Measurements from ENCODE around the gene ODC1.

ODC1 gene

GRCh38 chr2:10449486-10449831 is 1.3 kb upstream of the ODC1 start:
- no peak overlapping the region for H3K4me3 ChIP-seq (ENCODE audit: low read depth, low read length)
- CTCF ChIA-PET = interaction anchor here (1.5 to 4.7 kb wide), 2 partner anchors 12 to 211 kb away, joined by 4 to 16 read pairs; no protein-coding TSS in a partner anchor
- peaks cover 11% of the 10 kb centered on the region for H3K4me1 ChIP-seq (ENCODE audit: control insufficient read depth, insufficient read depth, low read length)

GRCh38 chr2:10448576-10449485 is 704 bp upstream of the ODC1 start:
- CTCF ChIA-PET = interaction anchor here (1.5 to 6.5 kb wide), 3 partner anchors 13 to 211 kb away, joined by 4 to 57 read pairs (median 16); no protein-coding TSS in a partner anchor
- Histone ChIP-seq H3K36me3 (ENCODE audit: control insufficient read depth in 2 of 2, insufficient read depth in 1 of 2, low read length in 2 of 2) (peaks cover 11 to 16% of the 10 kb centered on the region in 2 experiments), H3K4me1 (ENCODE audit: control insufficient read depth, insufficient read depth, low read length) (peaks cover 11% of the 10 kb centered on the region), H3K4me3 (ENCODE audit: low read depth, low read length) (peak overlapping the region; percentile 44), H3K27ac (ENCODE audit: extremely low read depth, low read depth, low read length) (peak overlapping the region; percentile 67; the same call in 1 of the 2 replicates), H3K9me3 (ENCODE audit: control insufficient read depth, insufficient read depth, low read depth, low read length) (no peaks in the 10 kb centered on the region)
- POLR2A ChIA-PET = interaction anchor here (0.6 to 2.4 kb wide), 20 partner anchors 7 to 773 kb away, joined by 3 to 17 read pairs (median 4); partner anchors contain the start of genes RRM2 and TAF1B
- TF ChIP-seq ZNF571 (tag by site-specific recombination; IDR thresholded peaks at IDR 0.05) (no peak), ZNF214 (tag by site-specific recombination; IDR thresholded peaks at IDR 0.05; ENCODE audit: borderline replicate concordance) (no peak), ZBTB6 (tag by site-specific recombination; IDR thresholded peaks at IDR 0.05) (no peak), SP7 (tag by site-specific recombination; IDR thresholded peaks at IDR 0.05) (0 out of 2 replicates have a peak, but pooled peaks have one; percentile 37), BCL11B (tag by site-specific recombination; IDR thresholded peaks at IDR 0.05; ENCODE audit: low read depth) (no peak), ZNF768 (tag by site-specific recombination; IDR thresholded peaks at IDR 0.05) (no peak), ZNF645 (tag by site-specific recombination; IDR thresholded peaks at IDR 0.05) (no peak)

More at GRCh38 chr2:10449486-10449831, 1.3 kb upstream of the ODC1 start:
- POLR2A ChIA-PET = interaction anchor here (0.6 kb wide), 1 partner anchor 311 kb away, joined by 5 read pairs; no protein-coding TSS in a partner anchor
- TF ChIP-seq ZFP3 (tag by site-specific recombination; IDR thresholded peaks at IDR 0.05; ENCODE audit: low read depth) (no peak), ZNF76 (tag by site-specific recombination; IDR thresholded peaks at IDR 0.05; ENCODE audit: borderline replicate concordance, low read depth) (no peak), ZNF404 (tag by site-specific recombination; IDR thresholded peaks at IDR 0.05) (no peak), SP7 (tag by site-specific recombination; IDR thresholded peaks at IDR 0.05) (no peak), KLF9 (tag by site-specific recombination; IDR thresholded peaks at IDR 0.05; ENCODE audit: low read depth) (no peak), ZNF561 (tag by site-specific recombination; IDR thresholded peaks at IDR 0.05; ENCODE audit: borderline replicate concordance) (no peak), ZNF292 (tag by site-specific recombination; IDR thresholded peaks at IDR 0.05; ENCODE audit: borderline replicate concordance, low read depth) (no peak), ZNF529 (tag by site-specific recombination; IDR thresholded peaks at IDR 0.05; ENCODE audit: insufficient replicate concordance) (no peak), ZNF623 (tag by site-specific recombination; IDR thresholded peaks at IDR 0.05) (no peak), PATZ1 (tag by site-specific recombination; IDR thresholded peaks at IDR 0.05) (no peak), REPIN1 (tag by site-specific recombination; IDR thresholded peaks at IDR 0.05; ENCODE audit: low read depth) (no peak), PRDM10 (tag by site-specific recombination; IDR thresholded peaks at IDR 0.05) (no peak), ZIC2 (tag by site-specific recombination; IDR thresholded peaks at IDR 0.05) (no peak)
- H3K27ac ChIP-seq (ENCODE audit: extremely low read depth, low read depth, low read length) = no peak overlapping the region
- peaks cover 5 to 10% of the 10 kb centered on the region in 2 experiments; a peak in 2 of 3 replicates for H3K36me3 ChIP-seq (ENCODE audit: control insufficient read depth in 2 of 2, insufficient read depth in 1 of 2, low read length in 2 of 2)
- H3K9me3 ChIP-seq (ENCODE audit: control insufficient read depth, insufficient read depth, low read depth, low read length) = no peaks in the 10 kb centered on the region
